Non-pigmented ciliary epithelial cell (primary cell): ENCODE measurements around the gene PLB1.

Experiments used
- DNase-seq: peaks from one replicate; pipeline ENCODE4 v3.0.0-alpha.2; 2010; ENCODE audit warnings: low read depth

PLB1 gene

GRCh38 chr2:28667261-28667660 lies 171.4 kb downstream of the PLB1 start:
- DNase-seq: no peak

GRCh38 chr2:28668106-28668814 lies 172.4 kb downstream of the PLB1 start:
- no peak for DNase-seq

DNA sequence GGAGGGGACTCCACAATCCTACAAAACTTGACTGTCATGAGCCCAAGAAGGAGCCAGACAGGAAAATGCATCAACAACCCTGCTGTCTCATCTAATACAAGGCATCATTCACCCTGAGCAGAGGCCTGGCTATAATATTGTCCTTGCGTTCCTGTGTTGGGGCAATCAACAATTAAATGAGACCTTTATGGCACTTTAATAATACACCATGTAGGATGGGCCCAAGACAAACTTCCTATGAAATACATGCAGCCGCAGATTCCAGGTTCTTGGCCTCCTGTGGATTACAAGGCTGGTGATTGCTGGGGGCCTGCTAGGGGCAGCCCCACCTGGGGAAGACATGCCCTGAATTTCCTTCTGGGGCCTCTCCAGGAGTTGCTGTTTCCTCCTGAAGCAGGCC lies 173.0 kb downstream of the PLB1 start:
- no peak for DNase-seq

GRCh38 chr2:28670856-28671255 lies 175.0 kb downstream of the PLB1 start:
- no peak for DNase-seq

- no peak for DNase-seq
Observed at GRCh38 chr2:28673338-28673737, 177.5 kb downstream of the PLB1 start.

DNA sequence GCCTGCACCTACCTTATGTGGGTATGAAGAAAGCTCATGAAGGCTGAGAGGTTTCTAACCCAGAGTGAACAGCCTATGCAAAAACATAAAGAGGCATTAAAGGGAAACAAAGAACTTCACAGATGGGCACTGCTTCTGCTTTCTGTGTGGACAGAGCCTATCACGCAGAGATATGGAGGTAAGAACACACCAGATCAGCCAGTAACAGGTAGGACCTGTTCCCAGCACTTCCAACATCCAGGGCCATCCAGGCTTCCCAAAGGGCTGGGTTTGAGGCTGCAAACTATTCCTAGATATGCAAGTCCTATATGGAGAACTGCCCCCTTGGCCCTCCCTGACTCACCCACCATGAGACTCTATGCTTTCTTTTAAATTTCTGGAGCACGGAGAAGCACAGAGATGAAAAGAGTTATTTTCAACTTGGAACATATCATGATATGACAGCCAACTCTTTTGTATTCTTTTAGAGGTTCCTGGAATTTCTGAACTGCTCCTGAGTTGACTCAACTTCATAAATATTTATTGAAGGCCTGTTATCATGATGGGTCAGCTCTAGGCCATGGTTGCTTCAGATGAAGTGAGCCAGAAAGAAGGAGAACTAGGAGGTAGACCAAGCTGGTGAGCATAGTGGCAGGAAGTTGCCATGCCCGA lies 178.3 kb downstream of the PLB1 start:
- no peak for DNase-seq

GRCh38 chr2:28674713-28675068 lies 178.8 kb downstream of the PLB1 start:
- no peak for DNase-seq

DNA sequence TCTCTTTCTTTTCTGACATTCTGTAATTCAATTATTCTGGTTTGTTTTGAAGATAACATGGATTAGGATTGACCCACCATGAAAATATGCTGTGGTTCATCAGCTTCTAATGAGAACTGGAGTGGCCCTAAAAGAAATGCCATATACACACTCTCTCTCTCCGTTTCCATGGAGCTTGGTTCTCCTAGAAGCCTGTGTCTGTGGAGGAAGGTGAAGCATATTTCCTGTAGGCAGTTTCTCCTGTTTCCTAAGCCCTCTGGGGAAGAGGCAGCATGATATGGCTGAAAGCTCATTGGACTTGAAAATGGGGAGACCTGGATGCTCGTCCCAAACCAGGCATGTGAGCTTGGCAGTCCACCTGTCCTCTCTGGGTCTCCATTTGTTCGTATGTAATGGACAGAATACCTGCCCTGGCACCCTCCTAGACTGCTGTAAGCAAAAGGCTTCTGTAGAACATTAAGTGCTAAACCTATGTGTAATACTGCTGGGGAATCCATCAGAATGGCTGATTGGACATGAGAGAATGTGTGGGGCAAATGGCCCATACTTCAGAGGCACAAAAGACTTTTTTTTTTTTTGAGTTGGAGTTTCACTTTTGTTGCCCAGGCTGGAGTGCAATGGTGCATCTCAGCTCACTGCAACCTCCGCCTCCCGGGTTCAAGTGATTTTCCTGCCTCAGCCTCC lies 180.4 kb downstream of the PLB1 start:
- DNase-seq: no peak

GRCh38 chr2:28678175-28678855 lies 182.5 kb downstream of the PLB1 start:
- DNase-seq: no peak

DNA sequence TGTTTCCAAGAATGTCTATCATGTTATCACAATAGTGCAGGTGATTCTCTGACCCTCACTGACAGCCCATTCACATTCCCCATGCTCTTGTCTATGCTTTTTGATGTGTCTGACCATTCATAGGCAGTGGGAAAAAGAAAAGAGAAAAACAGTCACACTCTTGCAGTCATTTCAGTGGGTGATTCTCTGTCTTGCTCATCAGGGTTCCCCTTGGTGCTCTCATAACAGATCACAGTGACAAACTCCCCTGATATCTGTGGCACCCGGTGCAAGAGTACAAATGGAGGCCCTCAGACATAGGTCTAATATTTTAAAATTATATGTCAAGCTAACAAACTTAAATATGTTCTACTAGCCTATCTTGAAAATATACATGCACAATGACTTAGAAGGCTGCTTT lies 183.1 kb downstream of the PLB1 start:
- DNase-seq: no peak

DNA sequence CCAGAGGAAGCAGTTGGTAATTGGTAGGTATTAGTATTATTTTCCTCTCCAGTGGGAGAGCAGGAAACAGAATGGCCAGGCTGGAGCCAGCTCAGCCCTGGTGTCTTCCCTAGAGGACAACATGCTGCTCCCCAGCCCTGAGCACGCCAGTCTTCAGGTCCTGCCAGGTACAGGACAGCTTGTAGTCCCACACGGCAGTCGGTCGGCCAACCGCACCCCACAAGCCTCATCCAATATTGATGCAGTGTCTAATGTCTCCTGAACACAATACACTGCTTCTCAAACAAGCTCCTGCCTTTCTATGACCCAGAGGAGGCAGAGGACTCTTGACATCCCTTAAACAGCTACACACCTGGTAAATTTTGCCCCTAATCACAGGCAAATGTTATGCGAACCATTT lies 184.8 kb downstream of the PLB1 start:
- DNase-seq: no peak

DNA sequence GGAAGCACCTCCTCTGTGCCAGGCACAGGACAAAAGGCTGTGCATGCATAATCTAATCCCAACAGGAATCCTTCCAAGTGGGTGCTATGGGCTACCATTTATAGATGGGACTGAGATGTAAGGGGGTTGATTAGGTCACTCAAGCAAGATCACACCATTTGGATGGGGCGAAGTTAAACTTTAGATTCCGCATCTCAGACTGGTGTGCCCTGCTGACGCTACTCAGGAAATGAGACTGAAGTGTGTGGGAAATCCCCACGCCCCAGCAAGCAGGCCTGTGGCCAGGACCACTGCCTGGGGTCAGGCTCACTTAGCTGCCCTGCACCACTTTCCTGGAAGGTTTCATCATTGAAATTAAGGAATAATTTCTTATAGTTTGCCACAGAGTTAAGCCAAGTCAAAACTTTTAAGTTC lies 185.3 kb downstream of the PLB1 start:
- DNase-seq: no peak

GRCh38 chr2:28681606-28682005 lies 185.7 kb downstream of the PLB1 start:
- no peak for DNase-seq

DNA sequence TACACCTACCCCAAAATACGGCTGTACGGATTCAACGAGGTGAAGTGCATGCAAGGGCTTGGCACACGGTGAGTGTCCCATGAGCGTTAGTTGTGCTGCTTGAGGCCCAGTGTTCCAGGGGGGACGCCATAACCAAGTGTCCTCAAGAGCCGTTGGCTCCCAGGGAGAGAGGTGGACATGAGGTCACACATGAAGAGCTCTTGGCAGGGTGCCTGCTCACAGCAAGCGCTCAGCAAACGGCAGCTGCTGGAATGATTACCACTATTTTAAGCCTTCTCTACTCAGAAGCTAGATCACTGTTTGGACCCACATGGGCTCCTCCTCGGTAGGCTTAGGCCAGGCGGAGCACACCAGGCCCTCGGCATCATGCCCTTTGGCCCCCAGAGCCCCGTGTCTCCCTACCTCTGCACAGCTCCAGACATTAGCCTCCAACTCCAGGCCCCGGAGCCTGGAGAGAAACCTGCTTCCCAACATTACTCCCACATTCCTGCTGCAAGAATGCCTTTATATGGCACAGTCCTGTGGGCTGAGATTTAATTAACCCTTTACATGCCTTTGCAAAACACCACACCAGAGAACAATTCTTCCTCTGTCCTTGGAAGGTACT lies 187.3 kb downstream of the PLB1 start:
- DNase-seq: peak; percentile 76

DNA sequence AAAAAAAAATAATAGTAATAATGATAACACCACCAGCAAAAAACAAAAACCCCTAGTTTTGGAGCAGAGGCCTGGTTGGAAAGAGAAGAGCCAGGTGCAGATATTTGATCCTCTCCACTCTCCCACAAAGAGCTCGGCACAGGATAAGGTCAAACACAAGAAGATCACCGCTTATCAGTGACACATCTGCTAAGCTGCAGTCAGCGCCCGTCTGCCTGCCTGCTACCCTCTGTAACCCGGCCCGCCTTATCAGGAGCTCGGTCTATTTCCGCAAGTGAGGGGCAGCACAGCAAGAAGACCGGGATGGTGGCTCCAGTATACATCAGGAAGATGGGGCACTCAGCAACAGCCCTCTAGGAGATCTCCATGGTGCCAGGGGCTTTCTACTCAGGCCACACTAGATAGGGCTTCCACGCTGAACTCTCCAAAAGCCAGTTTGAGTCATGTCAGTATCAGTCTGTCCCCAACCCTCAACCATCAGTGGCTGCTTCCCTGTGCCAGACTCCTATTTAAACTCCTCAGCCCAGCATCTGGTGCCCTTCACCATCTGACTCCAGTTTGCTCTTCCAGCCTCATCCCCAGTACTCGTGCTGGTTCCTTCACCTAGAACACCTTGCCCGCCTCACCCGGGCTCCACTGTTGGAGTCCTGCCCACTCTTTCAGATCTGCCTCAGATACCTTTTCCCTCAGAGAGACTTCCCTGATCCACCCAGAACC lies 188.4 kb downstream of the PLB1 start:
- DNase-seq: no peak

DNA sequence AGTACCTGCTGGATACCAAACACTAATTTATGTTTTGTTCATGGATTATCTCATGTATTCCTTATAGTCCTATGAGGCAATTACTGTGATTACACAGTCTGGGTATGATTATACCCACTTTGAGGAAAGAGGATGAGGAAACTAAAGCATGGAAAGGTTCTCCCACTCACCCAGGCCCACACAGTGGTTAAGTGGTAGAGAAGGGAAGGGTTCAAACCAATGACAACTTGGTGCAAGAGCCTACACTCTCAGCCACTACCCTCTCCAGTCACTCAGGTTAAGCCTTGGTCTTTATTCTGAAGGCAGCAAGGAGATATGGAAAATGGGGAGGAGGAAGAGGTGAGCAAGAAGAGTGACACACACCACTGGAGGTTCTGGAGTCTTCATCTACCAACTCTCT lies 191.3 kb downstream of the PLB1 start:
- no peak for DNase-seq

- DNase-seq: no peak
Observed at GRCh38 chr2:28687640-28688385, 192.0 kb downstream of the PLB1 start.

DNA sequence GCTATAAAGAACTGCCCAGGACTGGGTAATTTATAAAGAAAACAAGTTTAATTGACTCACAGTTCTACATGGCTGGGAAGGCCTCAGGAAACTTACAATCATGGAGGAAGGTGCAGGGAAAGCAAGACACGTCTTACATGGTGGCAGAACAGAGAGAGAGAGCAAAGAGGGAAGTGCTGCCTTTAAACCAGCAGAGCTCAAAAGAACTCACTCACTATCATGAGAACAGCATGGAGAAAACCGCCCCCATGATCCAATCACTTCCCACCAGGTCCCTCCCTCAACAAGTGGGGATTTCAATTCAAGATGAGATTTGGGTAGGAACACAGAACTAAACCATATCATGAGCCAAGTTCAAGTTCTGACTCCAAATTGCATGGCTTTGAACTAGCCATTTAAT lies 193.0 kb downstream of the PLB1 start:
- no peak for DNase-seq

DNA sequence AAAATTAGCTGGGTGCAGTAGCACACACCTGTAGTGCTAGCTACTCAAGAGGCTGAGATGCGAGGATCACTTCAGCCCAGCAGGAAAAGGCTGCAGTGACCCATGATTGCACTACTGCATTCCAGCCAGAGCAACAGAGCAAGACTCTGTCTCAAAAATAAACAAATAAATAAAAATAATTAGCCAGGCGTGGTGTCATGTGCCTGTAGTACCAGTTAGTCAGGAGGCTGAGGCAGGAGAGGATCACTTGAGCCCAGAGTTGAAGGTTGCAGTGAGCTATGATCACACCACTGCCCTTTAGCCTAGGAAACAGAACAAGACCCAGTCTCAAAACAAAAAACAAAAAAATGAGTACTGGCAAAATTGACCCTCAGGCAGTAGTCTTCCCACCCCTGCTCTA lies 193.9 kb downstream of the PLB1 start:
- DNase-seq: no peak

- no peak for DNase-seq
Observed at GRCh38 chr2:28692411-28692810, 196.6 kb downstream of the PLB1 start.

DNA sequence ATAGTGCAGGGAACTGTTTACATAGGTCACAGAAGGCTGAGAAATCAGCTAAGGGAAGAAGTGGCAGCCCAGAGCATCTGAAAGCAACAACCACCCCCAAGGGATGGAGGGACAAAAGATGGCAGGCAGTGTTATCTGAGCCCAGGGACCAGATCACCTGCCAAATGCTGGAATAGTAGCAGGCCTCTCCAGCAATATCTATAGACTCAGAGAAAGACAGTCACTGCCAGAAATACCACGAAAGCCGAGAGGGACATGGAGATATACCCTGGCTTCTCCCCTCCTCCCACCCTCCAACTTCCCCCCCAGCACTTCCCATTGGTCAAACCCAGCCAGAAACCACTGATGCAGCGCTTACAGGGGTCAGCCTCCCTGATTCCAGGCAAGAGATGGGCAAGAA lies 197.4 kb downstream of the PLB1 start:
- DNase-seq: no peak
